Activated CD8-positive, alpha-beta memory T cell treated with anti-CD3 and anti-CD28 coated beads for 36 hours (primary cell): ENCODE results near the gene CDH13. TPM values are rescaled to one million over a fixed set of nuclear protein-coding genes. Genes with fewer than 3 reads are reported as not detected.

Experiments
- CTCF ChIA-PET: fragments of 350-600 bp; sonication (Branson Sonifier 250); formaldehyde crosslinking; loops from one replicate; lab custom pipeline; 2021; ENCODE audit warnings: antibody characterized with exemption; lab: Charles Lee
- POLR2A ChIA-PET: fragments of 350-600 bp; sonication (Branson Sonifier 250); formaldehyde crosslinking; loops from one replicate; lab custom pipeline; 2021; ENCODE audit warnings: antibody characterized with exemption; lab: Charles Lee
- total RNA-seq, 2 experiments: library from RNA; stranded (reverse); gene quantifications; one replicate each; pipeline ENCODE4 v1.2.3, GENCODE V29; 2021

Gene CDH13
- total RNA-seq, 2 experiments from 2014 or later = not detected

GRCh38 chr16:83374979-83375378 lies 748.2 kb downstream of the CDH13 start:
- CTCF ChIA-PET = no interaction called here
- POLR2A ChIA-PET = no interaction called here

GRCh38 chr16:83389751-83390150 lies 763.0 kb downstream of the CDH13 start:
- POLR2A ChIA-PET = no interaction called here
- CTCF ChIA-PET = no interaction called here

GRCh38 chr16:83390759-83391158 lies 764.0 kb downstream of the CDH13 start:
- CTCF ChIA-PET = no interaction called here
- POLR2A ChIA-PET = no interaction called here

- POLR2A ChIA-PET = no interaction called here
- CTCF ChIA-PET = no interaction called here
Observed at GRCh38 chr16:83392743-83393142, 766.0 kb downstream of the CDH13 start.

GRCh38 chr16:83393196-83393981 lies 766.6 kb downstream of the CDH13 start:
- CTCF ChIA-PET = no interaction called here
- POLR2A ChIA-PET = no interaction called here

- POLR2A ChIA-PET = no interaction called here
- CTCF ChIA-PET = no interaction called here
Observed at GRCh38 chr16:83397601-83398291, 771.0 kb downstream of the CDH13 start.

- CTCF ChIA-PET = no interaction called here
- POLR2A ChIA-PET = no interaction called here
Observed at GRCh38 chr16:83400234-83400633, 773.5 kb downstream of the CDH13 start.

- CTCF ChIA-PET = no interaction called here
- POLR2A ChIA-PET = no interaction called here
Observed at GRCh38 chr16:83402160-83402814, 775.5 kb downstream of the CDH13 start.

GRCh38 chr16:83402967-83403366 lies 776.2 kb downstream of the CDH13 start:
- ChIA-PET CTCF (no interaction called here), POLR2A (no interaction called here)

GRCh38 chr16:83403761-83404160 lies 777.0 kb downstream of the CDH13 start:
- CTCF ChIA-PET = no interaction called here
- POLR2A ChIA-PET = no interaction called here

- ChIA-PET POLR2A (no interaction called here), CTCF (no interaction called here)
Observed at GRCh38 chr16:83404261-83404660, 777.5 kb downstream of the CDH13 start.

GRCh38 chr16:83407928-83408327 lies 781.2 kb downstream of the CDH13 start:
- POLR2A ChIA-PET = no interaction called here
- CTCF ChIA-PET = no interaction called here

GRCh38 chr16:83409347-83409746 lies 782.6 kb downstream of the CDH13 start:
- POLR2A ChIA-PET = no interaction called here
- CTCF ChIA-PET = no interaction called here

- POLR2A ChIA-PET = no interaction called here
- CTCF ChIA-PET = no interaction called here
Observed at GRCh38 chr16:83418565-83418964, 791.8 kb downstream of the CDH13 start.

- ChIA-PET POLR2A (no interaction called here), CTCF (no interaction called here)
Observed at GRCh38 chr16:83420206-83420760, 793.5 kb downstream of the CDH13 start.

- CTCF ChIA-PET = no interaction called here
- POLR2A ChIA-PET = no interaction called here
Observed at GRCh38 chr16:83433201-83433600, 806.4 kb downstream of the CDH13 start.

GRCh38 chr16:83437036-83437435 lies 810.3 kb downstream of the CDH13 start:
- CTCF ChIA-PET = no interaction called here
- POLR2A ChIA-PET = no interaction called here

- CTCF ChIA-PET = no interaction called here
- POLR2A ChIA-PET = no interaction called here
Observed at GRCh38 chr16:83438326-83438725, 811.6 kb downstream of the CDH13 start.

- ChIA-PET CTCF (no interaction called here), POLR2A (no interaction called here)
Observed at GRCh38 chr16:83439412-83439811, 812.6 kb downstream of the CDH13 start.

- ChIA-PET POLR2A (no interaction called here), CTCF (no interaction called here)
Observed at GRCh38 chr16:83441517-83441916, 814.7 kb downstream of the CDH13 start.
